Glutamatergic neuron (in vitro differentiated cells): Measurements from ENCODE around the gene CHMP6. TPM values are rescaled to one million over a fixed set of nuclear protein-coding genes. Genes with fewer than 3 reads are reported as not detected.

Experiments
- DNase-seq: peaks from one replicate; pipeline ENCODE4 v3.0.0; 2022
- H3K27ac Mint-ChIP-seq: one replicate; pipeline ENCODE4 v1.8.0; 2020; ENCODE audit warnings: mild to moderate bottlenecking, mixed read lengths, inconsistent platforms; ENCODE audit not compliant: unreplicated experiment
- H3K27me3 Mint-ChIP-seq: one replicate; pipeline ENCODE4 v1.8.0; 2020; ENCODE audit warnings: mild to moderate bottlenecking, moderate library complexity, mixed read lengths, inconsistent platforms; ENCODE audit not compliant: unreplicated experiment
- H3K36me3 Mint-ChIP-seq: one replicate; pipeline ENCODE4 v1.8.0; 2020; ENCODE audit warnings: mild to moderate bottlenecking, mixed read lengths, inconsistent platforms; ENCODE audit not compliant: unreplicated experiment
- H3K4me1 Mint-ChIP-seq: one replicate; pipeline ENCODE4 v1.8.0; 2020; ENCODE audit warnings: mild to moderate bottlenecking, low read depth, mixed read lengths, inconsistent platforms; ENCODE audit not compliant: unreplicated experiment
- H3K4me3 Mint-ChIP-seq: one replicate; pipeline ENCODE4 v1.8.0; 2020; ENCODE audit warnings: mild to moderate bottlenecking, mixed read lengths, inconsistent platforms; ENCODE audit not compliant: unreplicated experiment
- H3K9me3 Mint-ChIP-seq: one replicate; pipeline ENCODE4 v1.8.0; 2020; ENCODE audit warnings: mild to moderate bottlenecking, moderate library complexity, mixed read lengths, inconsistent platforms; ENCODE audit not compliant: unreplicated experiment
- total RNA-seq: library from RNA; stranded (reverse); fragmentation: NEBNext Ultra II Directional; extraction: Animal tissue kit (Norgen Biotek cat#: 25700); gene quantifications from one replicate; pipeline ENCODE4 v1.2.1, GENCODE V29; 2021; ENCODE audit not compliant: unreplicated experiment
- TF ChIP-seq, protein P1 (sequence below): fragments of 200-600 bp; sonication (generic); IDR thresholded peaks from one replicate; pipeline ENCODE4 v1.5.0; 2021; ENCODE audit not compliant: partially characterized antibody, unreplicated experiment

The CHMP6 gene
- total RNA-seq, 1 donor from 2014 or later: 24.3 TPM

DNA sequence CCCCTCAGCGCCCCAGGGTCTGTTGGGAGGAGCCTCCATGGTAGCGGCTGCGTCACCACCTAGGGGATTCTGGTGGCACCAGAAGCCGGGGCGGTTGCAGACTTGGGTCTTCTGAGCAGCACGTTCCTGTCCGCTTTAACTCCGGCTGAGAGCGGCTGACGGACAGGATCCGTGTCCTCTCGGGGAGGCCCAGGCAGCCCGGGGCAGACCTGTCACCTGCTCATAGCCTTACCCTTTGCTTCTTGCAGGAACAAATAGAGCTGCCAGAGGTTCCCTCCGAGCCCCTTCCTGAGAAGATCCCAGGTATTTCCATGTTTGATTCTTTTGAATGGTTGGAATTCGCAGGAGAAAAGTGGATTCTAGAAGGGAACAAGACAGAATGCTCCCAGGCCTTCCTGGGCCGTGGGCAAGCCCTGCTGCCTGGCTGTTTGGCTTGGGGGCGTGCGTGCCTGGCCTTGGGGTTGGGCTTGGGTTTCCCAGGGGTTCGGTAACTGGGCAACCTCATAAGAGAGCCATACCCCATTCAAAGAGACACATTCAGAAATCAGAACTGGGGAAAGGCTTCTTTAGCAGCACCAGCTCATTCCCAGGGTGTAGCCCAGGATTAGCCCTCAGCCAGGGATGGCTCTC is 6.6 kb downstream of the CHMP6 start:
- Mint-ChIP-seq H3K36me3 (no peaks in the 10 kb centered on the region), H3K27ac (no peak overlapping the region), H3K27me3 (peaks cover 16% of the 10 kb centered on the region), H3K9me3 (peaks cover 8% of the 10 kb centered on the region), H3K4me1 (peaks cover 2% of the 10 kb centered on the region), H3K4me3 (no peak overlapping the region)
- TF ChIP-seq, protein P1, sequence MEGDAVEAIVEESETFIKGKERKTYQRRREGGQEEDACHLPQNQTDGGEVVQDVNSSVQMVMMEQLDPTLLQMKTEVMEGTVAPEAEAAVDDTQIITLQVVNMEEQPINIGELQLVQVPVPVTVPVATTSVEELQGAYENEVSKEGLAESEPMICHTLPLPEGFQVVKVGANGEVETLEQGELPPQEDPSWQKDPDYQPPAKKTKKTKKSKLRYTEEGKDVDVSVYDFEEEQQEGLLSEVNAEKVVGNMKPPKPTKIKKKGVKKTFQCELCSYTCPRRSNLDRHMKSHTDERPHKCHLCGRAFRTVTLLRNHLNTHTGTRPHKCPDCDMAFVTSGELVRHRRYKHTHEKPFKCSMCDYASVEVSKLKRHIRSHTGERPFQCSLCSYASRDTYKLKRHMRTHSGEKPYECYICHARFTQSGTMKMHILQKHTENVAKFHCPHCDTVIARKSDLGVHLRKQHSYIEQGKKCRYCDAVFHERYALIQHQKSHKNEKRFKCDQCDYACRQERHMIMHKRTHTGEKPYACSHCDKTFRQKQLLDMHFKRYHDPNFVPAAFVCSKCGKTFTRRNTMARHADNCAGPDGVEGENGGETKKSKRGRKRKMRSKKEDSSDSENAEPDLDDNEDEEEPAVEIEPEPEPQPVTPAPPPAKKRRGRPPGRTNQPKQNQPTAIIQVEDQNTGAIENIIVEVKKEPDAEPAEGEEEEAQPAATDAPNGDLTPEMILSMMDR: no peak
- no peak for DNase-seq

DNA sequence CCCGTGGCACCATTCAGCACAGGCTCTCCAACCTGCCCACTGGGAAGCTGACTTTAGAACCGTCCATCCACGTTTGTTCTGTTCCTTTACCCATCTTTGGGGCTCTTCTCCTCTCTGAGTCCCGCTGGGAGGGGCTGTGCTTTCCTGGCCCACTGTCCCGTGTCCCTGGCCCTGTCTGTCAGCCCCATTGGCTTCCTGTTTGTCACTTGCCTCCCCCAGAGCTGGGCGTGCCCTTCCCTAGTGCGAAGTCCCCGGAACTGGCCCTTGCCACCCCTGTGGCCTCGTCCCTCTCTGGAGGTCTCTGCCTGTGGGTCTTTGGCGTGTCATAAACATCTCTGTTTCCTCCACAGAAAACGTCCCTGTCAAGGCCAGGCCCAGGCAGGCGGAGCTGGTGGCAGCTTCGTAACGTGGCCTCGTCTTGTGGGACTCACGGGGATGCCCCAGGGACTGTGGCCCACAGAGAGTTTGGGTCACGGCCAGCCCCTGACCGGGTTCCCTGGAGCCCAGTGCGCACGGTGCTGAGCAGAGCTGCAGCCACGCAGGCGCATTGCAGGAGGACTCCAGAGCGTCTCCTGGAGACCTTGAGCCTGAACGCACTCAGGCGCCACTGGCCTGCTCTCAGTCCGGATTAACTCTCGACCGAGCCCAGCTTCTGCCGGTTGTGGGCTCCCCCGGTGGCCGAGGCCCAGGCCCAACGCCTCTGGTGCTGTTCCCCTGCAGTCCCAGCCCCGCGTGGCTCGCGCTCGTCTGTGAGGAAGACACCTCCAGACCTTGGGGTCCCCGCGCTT is 7.3 kb downstream of the CHMP6 start:
- DNase-seq: no peak
- peaks cover 16% of the 10 kb centered on the region for H3K27me3 Mint-ChIP-seq
- no peaks in the 10 kb centered on the region for H3K36me3 Mint-ChIP-seq
- no peak overlapping the region for H3K27ac Mint-ChIP-seq
- TF ChIP-seq, protein P1: no peak
- H3K4me3 Mint-ChIP-seq: no peak overlapping the region
- peaks cover 3% of the 10 kb centered on the region for H3K4me1 Mint-ChIP-seq
- H3K9me3 Mint-ChIP-seq: peaks cover 8% of the 10 kb centered on the region

DNA sequence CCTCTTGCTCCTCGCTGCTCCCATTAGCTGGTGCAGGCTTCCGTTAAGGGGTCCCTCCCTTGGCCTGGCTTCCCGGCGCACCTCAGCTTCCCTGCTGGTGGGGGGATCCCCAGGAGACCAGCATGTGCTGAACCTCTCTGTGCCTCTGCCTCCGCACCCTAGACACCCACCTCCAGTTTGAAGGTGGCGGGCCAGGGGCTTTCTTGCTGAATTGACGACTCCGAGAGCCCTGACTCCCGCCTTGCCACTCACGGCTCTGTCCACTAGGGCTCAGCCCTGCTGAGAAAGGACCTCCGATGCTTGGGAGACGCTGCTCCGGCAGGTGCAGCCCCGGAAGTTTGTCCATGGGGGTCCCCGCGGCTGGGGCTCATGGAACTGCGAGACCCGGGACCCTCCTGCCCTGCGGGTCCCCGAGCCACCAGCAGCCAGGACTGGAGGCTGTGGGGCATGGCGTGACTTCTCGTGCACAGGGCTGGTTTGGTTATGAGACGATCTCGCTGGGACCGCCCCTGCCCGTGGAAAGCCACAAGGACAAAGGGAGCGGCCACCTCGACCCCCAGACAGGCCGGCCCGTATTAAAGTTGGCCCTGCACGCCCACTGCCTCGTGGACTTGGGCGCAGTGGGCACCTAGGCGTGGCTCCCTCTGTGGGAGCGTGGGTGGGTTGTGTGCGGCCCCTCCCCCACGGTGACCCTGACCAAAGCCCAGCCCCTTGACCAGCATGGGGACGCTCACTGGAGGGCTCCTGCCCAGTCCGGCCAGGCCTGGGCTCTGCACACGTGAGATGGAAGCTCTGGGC is 8.1 kb downstream of the CHMP6 start:
- Mint-ChIP-seq H3K4me3 (no peak overlapping the region), H3K9me3 (peaks cover 8% of the 10 kb centered on the region), H3K4me1 (peaks cover 3% of the 10 kb centered on the region), H3K27ac (no peak overlapping the region), H3K36me3 (no peaks in the 10 kb centered on the region), H3K27me3 (peaks cover 19% of the 10 kb centered on the region)
- DNase-seq: no peak
- TF ChIP-seq, protein P1: no peak

DNA sequence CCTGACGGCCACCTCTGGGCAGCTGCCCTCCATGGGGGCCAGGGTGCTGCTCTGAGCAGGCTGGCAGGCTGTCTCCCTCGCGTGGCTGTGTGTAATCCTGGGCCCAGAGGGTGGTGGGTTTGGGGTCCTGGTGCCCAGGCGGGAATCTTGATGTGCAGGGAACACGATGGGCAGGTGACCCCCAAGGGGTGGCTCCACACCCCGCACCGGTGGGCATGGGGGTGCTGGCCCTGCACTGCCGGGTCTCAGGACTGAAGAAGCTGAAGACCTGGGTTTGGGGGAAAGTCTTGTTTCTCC is 8.6 kb downstream of the CHMP6 start:
- no peak for DNase-seq
- Mint-ChIP-seq H3K27ac (no peak overlapping the region), H3K4me3 (no peak overlapping the region), H3K9me3 (peaks cover 8% of the 10 kb centered on the region), H3K4me1 (peaks cover 3% of the 10 kb centered on the region), H3K36me3 (no peaks in the 10 kb centered on the region), H3K27me3 (peaks cover 23% of the 10 kb centered on the region)
- TF ChIP-seq, protein P1: no peak
